Dedifferentiated amniotic fluid mesenchymal stem cell (primary cell): ENCODE results near the gene HMGB1.
"Not testable (repeated sequence)": the region's sequence is repeated elsewhere in the genome, so short reads cannot be mapped to it uniquely, and the experiment has no call there.

ENCODE experiments used
- DNase-seq: peaks from one replicate; pipeline ENCODE4 v3.0.0-alpha.2; 2016; ENCODE audit errors: extremely low spot score

Gene HMGB1

GRCh38 chr13:30466358-30466714, 600 bp upstream of the HMGB1 start:
- DNase-seq = peak; percentile 19

GRCh38 chr13:30465343-30465592, 468 bp downstream of the HMGB1 start:
- no peak for DNase-seq

- DNase-seq = peak; percentile 61
These were observed 1.0 kb downstream of the HMGB1 start for GRCh38 chr13:30464496-30465342.

- peak; percentile 25 for DNase-seq
These were observed 1.8 kb downstream of the HMGB1 start for GRCh38 chr13:30463787-30464495.

- DNase-seq = peak; percentile 20
These were observed 4.3 kb downstream of the HMGB1 start for GRCh38 chr13:30461279-30462066.

- no peak for DNase-seq
These were observed 8.3 kb downstream of the HMGB1 start for GRCh38 chr13:30457306-30457891.

GRCh38 chr13:30456290-30456689, 9.4 kb downstream of the HMGB1 start:
- no peak for DNase-seq

GRCh38 chr13:30454991-30455390, 10.7 kb downstream of the HMGB1 start:
- DNase-seq = no peak

GRCh38 chr13:30453727-30454126, 12.0 kb downstream of the HMGB1 start:
- no peak for DNase-seq

GRCh38 chr13:30451476-30451875, 14.3 kb downstream of the HMGB1 start:
- not testable (repeated sequence) for DNase-seq

- DNase-seq = no peak
These were observed 15.7 kb downstream of the HMGB1 start for GRCh38 chr13:30450066-30450465.

GRCh38 chr13:30448441-30448840, 17.3 kb downstream of the HMGB1 start:
- DNase-seq = no peak

GRCh38 chr13:30446126-30446500, 19.6 kb downstream of the HMGB1 start:
- no peak for DNase-seq

GRCh38 chr13:30443957-30444404, 21.8 kb downstream of the HMGB1 start:
- DNase-seq = no peak

- DNase-seq = not testable (repeated sequence)
These were observed 22.2 kb downstream of the HMGB1 start for GRCh38 chr13:30443491-30443890.

- DNase-seq = no peak
These were observed 22.8 kb downstream of the HMGB1 start for GRCh38 chr13:30442926-30443325.

GRCh38 chr13:30440910-30441703, 24.6 kb downstream of the HMGB1 start:
- no peak for DNase-seq

GRCh38 chr13:30438286-30438685, 27.4 kb downstream of the HMGB1 start:
- no peak for DNase-seq

GRCh38 chr13:30437177-30437576, 28.6 kb downstream of the HMGB1 start:
- DNase-seq = no peak

- peak; percentile 22 for DNase-seq
These were observed 29.8 kb downstream of the HMGB1 start for GRCh38 chr13:30435911-30436451.

GRCh38 chr13:30431269-30431940, 34.3 kb downstream of the HMGB1 start:
- DNase-seq = no peak
